ENCODE data around the gene G3BP1. TPM values are rescaled to one million over a fixed set of nuclear protein-coding genes. Genes with fewer than 3 reads are reported as not detected.
A peak's percentile ranks its signal among the peaks of the same experiment; 100 is the strongest.
"Not testable (repeated sequence)": the region's sequence is repeated elsewhere in the genome, so short reads cannot be mapped to it uniquely, and the experiment has no call there.

Gene G3BP1
- total RNA-seq, 1 experiment from 2014 or later: 329 TPM

DNA sequence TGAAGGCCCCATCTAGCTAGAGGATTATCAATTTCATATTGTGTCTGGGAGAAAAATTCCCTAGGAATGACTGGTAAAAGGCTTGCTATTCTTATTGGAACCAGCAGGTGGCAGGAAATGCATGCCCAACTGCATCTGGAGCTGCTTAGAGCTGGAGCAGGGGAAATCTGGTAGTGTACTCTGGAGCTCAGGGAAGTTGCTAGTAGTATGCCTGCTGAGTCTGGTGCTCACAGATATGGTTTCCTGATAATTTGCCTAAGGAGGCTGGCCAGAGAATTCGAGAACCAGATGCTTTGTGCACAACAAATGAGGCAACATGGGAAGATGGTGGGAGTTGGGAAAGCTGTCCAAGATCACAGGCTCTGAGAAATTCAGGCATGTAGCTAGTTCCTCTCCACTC, 53.7 kb downstream of the G3BP1 start:
- Mint-ChIP-seq H3K9me3 (ENCODE audit: unreplicated experiment) (peaks cover 9% of the 10 kb centered on the region), H3K36me3 (ENCODE audit: insufficient read depth, unreplicated experiment) (peaks cover 61% of the 10 kb centered on the region), H3K4me3 (ENCODE audit: unreplicated experiment) (no peak overlapping the region), H3K4me1 (ENCODE audit: low read depth, unreplicated experiment) (no peaks in the 10 kb centered on the region), H3K27ac (ENCODE audit: unreplicated experiment) (no peak overlapping the region), H3K27me3 (ENCODE audit: insufficient read depth, unreplicated experiment) (no peaks in the 10 kb centered on the region)
- peaks cover 3% of the 10 kb centered on the region; the same call in 1 of the 2 replicates for H3K9me3 ChIP-seq
- no peak overlapping the region for H3K4me3 ChIP-seq (ENCODE audit: low read depth, low read length)
- no TSS peak for BruUV-seq (replicated peaks)
- TF ChIP-seq CTCF (IDR thresholded peaks at IDR 0.05; ENCODE audit: insufficient read depth in 1 of 2, low read depth in 1 of 2, low read length in 1 of 2, severe bottlenecking in 1 of 2, unreplicated experiment in 1 of 2): peak; percentile 78 to 83
- peak; percentile 70 for DNase-seq
- intact Hi-C loops (cut with micrococcal nuclease; ENCODE audit: unreplicated experiment): loop anchor here (1.0 to 5.0 kb wide), 5 partner anchors 317 to 689 kb away; no protein-coding TSS in a partner anchor
- H3K36me3 ChIP-seq (ENCODE audit: control insufficient read depth, insufficient read depth, low read length): no peaks in the 10 kb centered on the region; the same call in none of the 2 replicates
- no peaks in the 10 kb centered on the region for H3K4me1 ChIP-seq
- no peaks in the 10 kb centered on the region for H3K27me3 ChIP-seq (replicated peaks; ENCODE audit: control insufficient read depth, insufficient read depth, low read length)
- POLR2A ChIA-PET: interaction anchor here (1.0 kb wide), 1 partner anchor 524 kb away, joined by 3 read pairs; no protein-coding TSS in a partner anchor
- CTCF ChIA-PET: interaction anchor here (0.5 to 3.6 kb wide), 14 partner anchors 9 to 689 kb away, joined by 3 to 33 read pairs (median 4); partner anchors contain the start of gene G3BP1

DNA sequence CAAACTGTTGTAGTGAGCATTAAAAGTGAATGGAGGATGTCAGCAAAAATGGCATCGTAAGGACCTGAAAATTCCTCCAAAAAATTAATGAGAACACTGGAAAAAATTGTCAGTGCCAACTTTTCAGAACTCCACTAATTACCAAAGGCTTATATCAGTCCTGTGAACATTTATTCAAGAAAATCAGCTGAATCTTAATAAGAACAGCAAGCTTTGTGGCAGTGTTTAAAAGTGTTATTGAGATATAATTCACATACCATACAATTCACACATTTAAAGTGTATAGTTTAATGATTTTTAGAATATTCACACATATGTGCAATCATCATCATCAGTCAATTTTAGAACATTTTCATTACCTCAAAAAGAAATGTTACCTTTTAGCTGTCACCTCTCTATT, 57.6 kb downstream of the G3BP1 start:
- peaks cover 40% of the 10 kb centered on the region for H3K9me3 Mint-ChIP-seq (ENCODE audit: unreplicated experiment)
- no TSS peak for BruUV-seq (replicated peaks)
- no peak for DNase-seq
- Histone ChIP-seq H3K4me1 (no peaks in the 10 kb centered on the region), H3K9me3 (peaks cover 16% of the 10 kb centered on the region), H3K27me3 (replicated peaks; ENCODE audit: control insufficient read depth, insufficient read depth, low read length) (no peaks in the 10 kb centered on the region), H3K36me3 (ENCODE audit: control insufficient read depth, insufficient read depth, low read length) (no peaks in the 10 kb centered on the region; the same call in none of the 2 replicates), H3K4me3 (ENCODE audit: low read depth, low read length) (no peak overlapping the region)
- H3K27ac Mint-ChIP-seq (ENCODE audit: unreplicated experiment): no peak overlapping the region
- no peak overlapping the region for H3K4me3 Mint-ChIP-seq (ENCODE audit: unreplicated experiment)
- POLR2A ChIA-PET: no interaction called here
- CTCF ChIA-PET: no interaction called here
- TF ChIP-seq CTCF (IDR thresholded peaks at IDR 0.05; ENCODE audit: insufficient read depth in 1 of 2, low read depth in 1 of 2, low read length in 1 of 2, severe bottlenecking in 1 of 2, unreplicated experiment in 1 of 2): no peak
- no peaks in the 10 kb centered on the region for H3K4me1 Mint-ChIP-seq (ENCODE audit: low read depth, unreplicated experiment)
- peaks cover 63% of the 10 kb centered on the region for H3K36me3 Mint-ChIP-seq (ENCODE audit: insufficient read depth, unreplicated experiment)
- intact Hi-C loops (cut with micrococcal nuclease; ENCODE audit: unreplicated experiment): loop anchor here (5.0 kb wide), 1 partner anchor 313 kb away; no protein-coding TSS in a partner anchor
- H3K27me3 Mint-ChIP-seq (ENCODE audit: insufficient read depth, unreplicated experiment): no peaks in the 10 kb centered on the region

DNA sequence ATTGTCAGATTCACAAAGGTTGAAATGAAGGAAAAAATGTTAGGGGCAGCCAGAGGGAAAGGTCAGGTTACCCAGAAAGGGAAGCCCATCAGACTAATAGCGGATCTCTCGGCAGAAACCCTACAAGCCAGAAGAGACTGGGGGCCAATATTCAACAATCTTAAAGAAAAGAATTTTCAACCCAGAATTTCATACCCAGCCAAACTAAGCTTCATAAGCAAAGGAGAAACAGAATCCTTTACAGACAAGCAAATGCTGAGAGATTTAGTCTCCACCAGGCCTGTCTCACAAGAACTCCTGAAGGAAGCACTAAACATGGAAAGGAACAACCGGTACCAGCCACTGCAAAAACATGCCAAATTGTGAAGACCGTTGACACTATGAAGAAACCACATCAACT, 61.1 kb downstream of the G3BP1 start:
- CTCF ChIA-PET: not testable (repeated sequence)

More for the DNA sequence above, 61.1 kb downstream of the G3BP1 start:
- H3K27me3 ChIP-seq (replicated peaks; ENCODE audit: control insufficient read depth, insufficient read depth, low read length); H3K36me3 ChIP-seq (ENCODE audit: control insufficient read depth, insufficient read depth, low read length); H3K27me3 Mint-ChIP-seq (ENCODE audit: insufficient read depth, unreplicated experiment); H3K4me1 Mint-ChIP-seq (ENCODE audit: low read depth, unreplicated experiment); POLR2A ChIA-PET; intact Hi-C loops (cut with micrococcal nuclease; ENCODE audit: unreplicated experiment); DNase-seq; H3K4me1 ChIP-seq; H3K4me3 ChIP-seq (ENCODE audit: low read depth, low read length); H3K4me3 Mint-ChIP-seq (ENCODE audit: unreplicated experiment); H3K27ac Mint-ChIP-seq (ENCODE audit: unreplicated experiment): not testable (repeated sequence)
- Mint-ChIP-seq H3K36me3 (ENCODE audit: insufficient read depth, unreplicated experiment) (peaks cover 51% of the 10 kb centered on the region), H3K9me3 (ENCODE audit: unreplicated experiment) (peaks cover 60% of the 10 kb centered on the region)
- peaks cover 32% of the 10 kb centered on the region for H3K9me3 ChIP-seq
- TSS peak; percentile 8 for BruUV-seq (replicated peaks)
